Measurements from ENCODE around the gene DAAM1.

DAAM1 gene

DNA sequence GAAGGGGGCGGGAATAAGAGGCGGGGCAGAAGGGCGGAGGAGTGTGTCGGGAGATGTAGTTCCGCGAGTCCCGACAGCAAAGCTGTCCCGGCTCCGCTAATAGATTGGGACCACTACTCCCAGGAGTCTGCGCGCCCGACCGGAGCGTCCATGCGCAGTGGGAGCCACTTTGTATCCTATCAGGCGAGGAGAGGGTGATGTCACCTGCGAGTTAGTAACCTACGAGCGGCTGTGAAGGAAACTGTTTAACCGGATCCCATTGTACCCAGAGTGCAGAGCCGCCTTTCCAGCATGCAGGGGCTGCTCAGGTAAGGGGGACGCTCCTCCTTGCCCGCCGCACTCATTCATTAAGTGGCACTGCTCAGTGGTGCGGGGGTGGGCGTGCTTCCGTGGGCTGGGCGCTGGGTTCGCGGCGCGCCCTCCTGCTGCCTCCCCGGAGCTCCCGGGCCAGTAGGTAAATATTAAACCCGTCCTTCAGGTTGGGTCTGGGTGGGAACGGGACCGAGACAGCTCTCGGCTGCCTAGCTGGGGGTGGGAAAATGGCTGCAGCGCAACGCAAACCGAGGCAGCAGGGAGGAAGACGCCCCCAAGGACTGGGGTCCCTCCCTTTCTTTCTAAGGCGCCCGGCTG is at the start of gene DAAM1:
DAAM1 (plus strand) TSS at position 207 of the 630 bp plus-strand sequence. CDS start 74,811 bp downstream, outside the sequence.
- ATAC-seq: peak; percentile 99
- peak; percentile 91 for DNase-seq

- ATAC-seq (no peak), DNase-seq (no peak)
These were observed 49.1 kb upstream of the DAAM1 start for GRCh38 chr14:59139324-59139723.

DNA sequence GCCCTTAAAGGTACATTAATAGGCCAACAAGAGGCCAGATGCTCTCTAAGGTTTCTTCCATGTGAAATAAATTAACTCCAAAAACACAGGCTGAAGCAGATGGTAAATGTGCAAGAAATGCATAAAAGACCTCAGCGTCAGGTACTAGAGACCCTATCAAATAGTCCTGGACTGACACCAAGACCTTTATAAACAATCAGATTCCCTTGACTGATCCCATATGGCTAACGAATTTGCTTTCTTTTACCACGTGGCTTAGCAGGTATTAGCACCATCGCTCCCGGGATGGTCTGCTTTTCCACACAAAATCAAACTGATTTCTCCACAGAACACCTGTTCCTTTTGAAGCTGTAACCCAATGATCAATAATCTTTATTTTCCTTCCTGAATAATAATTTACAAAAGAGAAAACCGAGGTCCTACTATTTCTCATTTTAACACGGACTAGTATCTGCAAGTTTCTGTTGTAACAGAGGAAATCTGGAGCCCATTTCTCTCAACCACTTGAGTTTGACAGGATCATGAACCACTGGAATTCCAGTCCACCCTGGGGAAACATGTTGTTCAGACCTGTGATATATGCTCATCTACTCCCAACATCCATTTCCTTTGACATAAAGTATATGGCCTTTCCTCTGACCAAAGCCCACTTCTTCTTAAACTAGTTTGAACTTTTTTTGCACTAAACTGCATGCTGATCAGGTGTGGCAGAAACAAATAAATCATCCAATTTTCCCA is 48.2 kb upstream of the DAAM1 start:
- no peak for DNase-seq
- no peak for ATAC-seq

DNA sequence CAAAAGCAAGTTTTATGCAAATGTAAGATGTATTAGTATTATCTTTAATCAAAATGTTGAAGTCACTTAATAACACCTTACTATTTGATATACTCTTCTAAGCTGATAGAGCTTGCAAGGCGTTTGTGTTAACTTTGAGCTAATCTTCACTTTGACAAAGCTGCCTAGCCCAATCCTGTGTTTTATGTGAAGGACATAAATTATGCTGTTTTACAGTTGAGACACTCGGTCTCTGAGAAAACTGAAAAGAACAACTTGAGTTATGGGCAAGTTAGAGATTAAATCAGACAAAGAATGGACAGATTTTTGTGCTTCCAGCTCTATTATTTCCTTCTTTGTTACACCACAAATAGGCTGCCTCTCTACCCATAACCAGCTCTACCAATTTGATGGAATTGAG is 42.0 kb upstream of the DAAM1 start:
- DNase-seq (no peak), ATAC-seq (no peak)

GRCh38 chr14:59147007-59147406 is 41.5 kb upstream of the DAAM1 start:
- ATAC-seq (no peak), DNase-seq (no peak)

GRCh38 chr14:59148334-59148900 is 40.0 kb upstream of the DAAM1 start:
- no peak for ATAC-seq

GRCh38 chr14:59150990-59151389 is 37.5 kb upstream of the DAAM1 start:
- ATAC-seq (no peak), DNase-seq (no peak)

More at GRCh38 chr14:59148334-59148900, 40.0 kb upstream of the DAAM1 start:
- no peak for DNase-seq

- DNase-seq: no peak
- no peak for ATAC-seq
These were observed 34.1 kb upstream of the DAAM1 start for GRCh38 chr14:59154373-59154772.

DNA sequence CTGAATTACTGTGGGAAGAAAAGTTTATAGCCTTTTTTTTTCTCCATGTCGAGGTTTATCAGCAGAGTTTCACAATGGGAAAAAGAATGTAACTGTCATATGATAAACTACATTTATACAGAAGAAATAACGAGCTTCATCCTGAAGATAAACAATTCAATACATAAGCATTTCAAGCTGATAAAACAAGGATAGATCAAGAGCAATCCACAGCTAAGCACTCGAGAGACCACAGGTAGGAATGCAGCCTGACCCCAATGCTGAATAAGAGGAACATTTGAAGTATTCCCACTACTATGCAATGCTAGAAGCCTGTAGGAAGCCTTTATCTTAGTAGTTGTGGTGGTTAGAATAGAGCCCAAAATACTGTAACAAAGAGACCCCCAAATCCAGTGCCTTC is 32.6 kb upstream of the DAAM1 start:
- DNase-seq (no peak), ATAC-seq (no peak)

DNA sequence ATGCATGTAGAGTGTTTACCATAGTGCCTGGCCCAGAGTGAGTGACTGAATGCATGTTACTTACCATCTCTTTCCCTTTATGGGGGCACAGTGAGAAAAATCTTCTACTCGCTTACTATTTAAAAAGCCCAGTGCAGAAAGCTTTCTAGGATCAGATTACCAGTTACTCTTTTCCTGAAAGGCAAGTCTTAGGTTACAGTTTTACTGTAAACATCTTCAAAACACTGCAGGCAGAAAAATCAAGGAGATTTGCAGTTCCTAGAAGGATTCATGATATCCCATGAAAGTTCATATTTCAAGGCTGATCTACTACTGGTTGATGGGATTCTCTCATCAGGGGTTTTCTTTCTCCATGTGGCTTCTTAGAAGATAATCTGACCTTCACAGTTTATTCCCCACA is 29.3 kb upstream of the DAAM1 start:
- DNase-seq: no peak
- no peak for ATAC-seq

DNA sequence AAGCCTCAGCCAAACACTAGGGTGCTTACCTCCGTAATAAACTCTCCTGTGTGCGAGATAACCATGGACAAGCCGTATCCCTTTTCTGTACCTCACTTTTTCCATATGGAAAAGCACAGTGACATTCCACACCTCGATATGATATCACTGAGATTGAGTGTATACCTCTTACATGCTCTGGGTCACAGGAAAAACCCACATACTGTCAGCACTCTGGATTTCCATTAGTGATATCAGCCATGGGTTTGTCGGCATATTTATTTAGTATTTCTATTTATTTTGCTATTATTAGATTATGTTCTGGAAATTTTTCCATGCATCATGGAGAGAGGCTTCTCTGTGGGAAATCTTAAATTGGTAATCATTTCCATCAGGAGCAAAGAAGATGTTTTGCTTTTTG is 28.0 kb upstream of the DAAM1 start:
- no peak for DNase-seq
- no peak for ATAC-seq

DNA sequence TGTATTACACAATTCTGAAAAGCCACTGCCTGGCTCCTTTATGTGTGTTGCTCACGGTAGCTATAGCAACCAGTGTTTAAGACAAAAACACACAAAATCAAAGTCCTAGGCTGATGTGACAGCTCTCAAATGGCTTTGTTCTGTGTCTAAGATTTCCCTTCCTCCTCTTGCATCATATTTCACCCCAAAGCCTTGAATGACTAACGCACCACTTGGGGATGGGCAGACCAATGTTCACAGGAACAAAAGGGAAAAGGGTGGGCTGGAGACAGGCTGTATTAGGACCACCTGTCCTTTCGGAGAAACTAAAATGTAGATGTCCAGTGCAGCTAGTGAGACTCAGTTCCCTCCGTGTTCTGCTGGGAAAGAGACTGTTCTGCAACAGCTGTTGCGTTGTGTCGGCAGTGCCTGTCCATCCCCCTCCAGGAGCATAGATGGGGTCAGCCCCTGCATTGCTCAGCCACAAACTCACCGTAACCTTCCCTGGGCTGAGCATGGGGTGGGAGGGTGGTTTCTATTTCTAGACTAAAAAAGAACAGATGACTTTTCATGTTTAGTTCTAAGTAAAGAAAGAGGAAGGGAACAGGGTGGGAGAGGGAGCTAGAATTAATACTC is 26.8 kb upstream of the DAAM1 start:
- peak; percentile 81 for ATAC-seq
- peak; percentile 19 for DNase-seq

- no peak for ATAC-seq
- no peak for DNase-seq
These were observed 22.2 kb upstream of the DAAM1 start for GRCh38 chr14:59166258-59166657.

GRCh38 chr14:59175404-59175803 is 13.1 kb upstream of the DAAM1 start:
- peak; percentile 52 for ATAC-seq
- no peak for DNase-seq

DNA sequence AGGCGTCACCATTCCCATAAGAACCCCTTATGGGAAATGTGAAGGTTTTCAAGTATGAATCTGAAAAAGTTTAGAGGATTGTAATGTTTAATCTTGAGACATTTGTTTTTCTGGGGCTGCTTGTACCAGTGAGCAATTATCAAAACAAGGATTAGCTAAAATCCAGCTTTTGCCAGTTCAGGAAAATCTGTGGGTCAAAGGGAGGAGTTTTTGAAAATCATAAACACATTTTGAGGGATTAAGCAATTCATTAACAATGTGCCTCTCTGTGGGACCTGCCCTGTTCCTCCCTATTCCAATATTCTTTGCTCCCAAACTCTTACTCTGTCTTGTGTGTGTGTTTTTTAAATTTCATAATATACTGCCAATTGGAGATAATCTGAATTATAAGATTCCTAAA is 11.7 kb upstream of the DAAM1 start:
- DNase-seq: no peak
- ATAC-seq: no peak

- DNase-seq: no peak
- no peak for ATAC-seq
These were observed 11.2 kb upstream of the DAAM1 start for GRCh38 chr14:59177262-59177661.

- ATAC-seq (no peak), DNase-seq (no peak)
These were observed 6.7 kb upstream of the DAAM1 start for GRCh38 chr14:59181791-59182190.

DNA sequence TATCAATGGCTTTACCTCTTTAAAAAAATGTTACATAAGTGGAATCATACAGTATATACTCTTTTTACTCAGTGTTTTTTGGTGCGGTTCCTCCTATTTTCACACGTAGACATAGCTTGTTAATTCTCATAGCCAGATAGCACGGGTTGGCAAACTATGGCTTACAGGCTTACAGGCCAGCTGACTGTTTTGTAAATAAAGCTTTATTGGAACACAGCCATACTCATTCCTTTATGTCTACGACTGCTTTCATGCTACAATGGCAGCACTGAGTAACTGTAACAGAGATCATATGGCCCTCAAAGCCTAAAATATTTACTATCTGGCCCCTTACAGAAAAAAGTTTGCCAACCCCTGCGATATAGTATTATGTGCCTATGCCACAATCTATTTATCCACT is 5.8 kb upstream of the DAAM1 start:
- no peak for DNase-seq
- ATAC-seq: no peak

DNA sequence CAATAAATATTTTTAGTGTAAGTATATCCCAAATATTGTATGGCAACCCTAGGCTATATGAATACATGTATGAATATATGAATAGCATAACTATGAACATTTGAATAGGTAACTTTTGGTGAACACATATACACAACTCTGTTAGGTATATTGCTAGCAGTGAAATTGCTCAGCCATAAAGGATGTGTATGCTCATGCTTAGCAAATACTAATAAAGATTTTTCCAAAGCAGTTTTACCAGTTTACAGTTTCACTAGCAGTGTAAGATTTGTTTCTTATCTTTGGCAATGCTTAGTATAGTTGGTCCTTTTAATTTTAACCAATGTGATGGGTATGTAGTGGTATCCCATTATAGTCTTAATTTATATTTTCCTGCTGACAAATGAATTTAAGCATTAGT is 5.3 kb upstream of the DAAM1 start:
- no peak for DNase-seq

GRCh38 chr14:59184396-59184795 is 4.1 kb upstream of the DAAM1 start:
- no peak for ATAC-seq
- DNase-seq: no peak

More for the DNA sequence above, 5.3 kb upstream of the DAAM1 start:
- no peak for ATAC-seq

- no peak for DNase-seq
- ATAC-seq: no peak
These were observed 2.8 kb upstream of the DAAM1 start for GRCh38 chr14:59185676-59186075.

- ATAC-seq: no peak
- no peak for DNase-seq
These were observed 2.2 kb upstream of the DAAM1 start for GRCh38 chr14:59186306-59186705.

DNA sequence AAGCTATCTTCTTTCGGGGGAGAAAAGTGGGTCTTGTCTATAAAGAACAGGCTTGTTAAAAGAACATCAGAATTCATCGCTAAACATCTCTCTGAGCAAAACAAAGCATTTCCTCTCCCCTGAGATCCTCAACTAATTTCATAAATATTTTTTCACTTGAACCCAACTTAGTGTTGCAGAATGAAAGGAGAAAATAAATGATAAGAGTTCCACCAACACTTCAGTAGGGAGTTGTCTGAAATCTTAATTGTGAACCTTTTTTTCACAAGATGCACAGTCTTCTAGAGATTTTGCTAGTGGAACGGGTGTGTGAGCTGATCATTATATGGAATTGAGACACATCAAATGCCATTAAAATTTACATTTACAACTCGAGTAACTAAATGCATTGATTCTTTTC is 1.3 kb upstream of the DAAM1 start:
- ATAC-seq (no peak), DNase-seq (no peak)
